HCT116 (cell line): ENCODE measurements around the gene KCNK13. TPM values are rescaled to one million over a fixed set of nuclear protein-coding genes. Genes with fewer than 3 reads are reported as not detected.

Source experiments
- ATAC-seq: fragments of 200-7000 bp; cut with Tn5 transposase; 2 replicates; pipeline ENCODE4 v1.9.1; 2020; ENCODE audit warnings: mild to moderate bottlenecking, moderate library complexity
- BruUV-seq: library from RNA; stranded (reverse); fragments of 400-500 nt; replicated peaks from 2 replicates; lab custom pipeline; 2021; lab: Mats Ljungman, UMichigan
- CTCF ChIA-PET: fragments of 300-600 bp; sonication (Branson Sonifier 250); formaldehyde crosslinking; loops from one replicate; lab custom pipeline; 2021; ENCODE audit warnings: antibody characterized with exemption; lab: Charles Lee
- POLR2A ChIA-PET: fragments of 300-600, 350-600 bp; sonication (Branson Sonifier 250); formaldehyde crosslinking; loops from one replicate; lab custom pipeline; 2021; ENCODE audit warnings: antibody characterized with exemption; lab: Charles Lee
- RAD21 ChIA-PET, 2 experiments: fragments of 300-600 bp; sonication (Branson Sonifier 250); formaldehyde crosslinking; loops; one replicate each; lab custom pipeline; 2023; ENCODE audit warnings: low total read pairs in 2 of 2; ENCODE audit not compliant: uncharacterized antibody in 2 of 2, unreplicated experiment in 2 of 2, low non-redundant PET in 1 of 2; lab: Charles Lee
- DNase-seq: peaks from one replicate; pipeline ENCODE4 v3.0.0-alpha.2; 2010; ENCODE audit warnings: low read depth, low spot score
- H2AFZ ChIP-seq: fragments of 200-600 bp; shearing (Covaris generic), sonication (generic); 2 replicates; pipeline ENCODE4 v1.6.1; 2017; ENCODE audit warnings: low read depth, mixed run types, mixed read lengths, antibody characterized with exemption, low read length; ENCODE audit not compliant: poor library complexity, severe bottlenecking
- H3K27ac ChIP-seq: 2 replicates; pipeline ENCODE4 v1.5.1; 2012; ENCODE audit warnings: low read depth, low read length
- H3K27me3 ChIP-seq: fragments of 200-600 bp; sonication (generic); 2 replicates; pipeline ENCODE4 v1.6.1; 2016; ENCODE audit warnings: mixed run types, low read length, mixed read lengths; ENCODE audit not compliant: insufficient read depth
- H3K36me3 ChIP-seq, 2 experiments: fragments of 200-500 bp in 1 of 2; fragments of 200-600 bp in 1 of 2; sonication (Bioruptor generic) in 1 of 2; sonication (generic) in 1 of 2; 2 replicates each; pipeline versions ENCODE4 v1.5.1 to v1.6.1; 2014 to 2016; ENCODE audit warnings: low read length in 2 of 2, inconsistent platforms in 1 of 2, mixed read lengths in 1 of 2, mixed run types in 1 of 2; ENCODE audit not compliant: insufficient read depth in 2 of 2, control insufficient read depth in 1 of 2
- H3K4me1 ChIP-seq, 2 experiments: fragments of 200-600 bp in 1 of 2; sonication (generic) in 1 of 2; 2 replicates each; pipeline versions ENCODE4 v1.5.1 to v1.6.1; 2012 to 2017; ENCODE audit warnings: low read length in 2 of 2, inconsistent platforms in 1 of 2, mild to moderate bottlenecking in 1 of 2, mixed read lengths in 1 of 2, mixed run types in 1 of 2, moderate library complexity in 1 of 2; ENCODE audit not compliant: insufficient read depth in 2 of 2, control insufficient read depth in 1 of 2
- H3K4me2 ChIP-seq: fragments of 200-600 bp; sonication (generic); 2 replicates; pipeline ENCODE4 v1.6.1; 2017; ENCODE audit warnings: mixed run types, low read length, mixed read lengths
- H3K4me3 ChIP-seq, 2 experiments: fragments of 200-600 bp in 1 of 2; sonication (generic) in 1 of 2; replicated peaks in 1 of 2; 2 replicates each; pipeline ENCODE4 v1.5.1; 2011 to 2016; ENCODE audit warnings: low read length in 2 of 2, control low read depth in 1 of 2, low read depth in 1 of 2, mild to moderate bottlenecking in 1 of 2, mixed read lengths in 1 of 2, mixed run types in 1 of 2
- H3K79me2 ChIP-seq: fragments of 200-600 bp; sonication (generic); 2 replicates; pipeline ENCODE4 v1.6.1; 2017; ENCODE audit warnings: mild to moderate bottlenecking, mixed run types, low read length, moderate library complexity, mixed read lengths; ENCODE audit not compliant: insufficient read depth
- H3K9ac ChIP-seq: fragments of 200-600 bp; sonication (generic); 2 replicates; pipeline ENCODE4 v1.6.1; 2016; ENCODE audit warnings: low read length, mixed read lengths
- H3K9me2 ChIP-seq: fragments of 200-600 bp; sonication (generic), shearing (Covaris generic); 2 replicates; pipeline ENCODE4 v1.6.1; 2017; ENCODE audit warnings: mixed run types, mild to moderate bottlenecking, moderate library complexity; ENCODE audit not compliant: insufficient read depth
- H3K9me3 ChIP-seq, 2 experiments: fragments of 200-500 bp in 1 of 2; fragments of 200-600 bp in 1 of 2; sonication (Bioruptor generic) in 1 of 2; sonication (generic) in 1 of 2; 2 replicates each; pipeline ENCODE4 v1.6.1; 2014 to 2017; ENCODE audit warnings: low read length in 2 of 2, mixed read lengths in 2 of 2, inconsistent platforms in 1 of 2, low read depth in 1 of 2, mild to moderate bottlenecking in 1 of 2, mixed run types in 1 of 2, moderate library complexity in 1 of 2; ENCODE audit not compliant: control insufficient read depth in 1 of 2, insufficient read depth in 1 of 2
- H4K20me1 ChIP-seq: fragments of 200-600 bp; sonication (generic), shearing (Covaris generic); 2 replicates; pipeline ENCODE4 v1.6.1; 2017; ENCODE audit warnings: mixed run types, mild to moderate bottlenecking, moderate library complexity; ENCODE audit not compliant: insufficient read depth
- MAX ChIP-seq: IDR thresholded peaks from 2 replicates; pipeline ENCODE4 v1.6.1; 2012
- POLR2AphosphoS5 ChIP-seq: IDR thresholded peaks from 2 replicates; pipeline ENCODE4 v1.6.1; 2011; ENCODE audit warnings: mild to moderate bottlenecking, low read depth, low read length, moderate library complexity
- REST ChIP-seq: IDR thresholded peaks from 2 replicates; pipeline ENCODE4 v1.6.1; 2012; ENCODE audit warnings: low read depth
- ZFX ChIP-seq: fragments of 450-650 bp; IDR thresholded peaks from 2 replicates; pipeline ENCODE4 v1.6.1; 2017
- ZNF274 ChIP-seq: fragments of 200-500 bp; sonication (Bioruptor generic); IDR thresholded peaks from 2 replicates; pipeline ENCODE4 v1.6.1; 2014; ENCODE audit warnings: mild to moderate bottlenecking, low read depth, low read length, inconsistent platforms
- intact Hi-C: fragments of 100-400 bp; cut with micrococcal nuclease; formaldehyde crosslinking; loops from 2 replicates; pipeline ENCODE4 v1.10.0; 2022
- total RNA-seq: library from RNA; stranded (reverse); gene quantifications from one replicate; pipeline ENCODE4 v1.2.1, GENCODE V29; 2021; ENCODE audit not compliant: unreplicated experiment

The KCNK13 gene
- total RNA-seq, 1 experiment from 2014 or later = 2.2 TPM

DNA sequence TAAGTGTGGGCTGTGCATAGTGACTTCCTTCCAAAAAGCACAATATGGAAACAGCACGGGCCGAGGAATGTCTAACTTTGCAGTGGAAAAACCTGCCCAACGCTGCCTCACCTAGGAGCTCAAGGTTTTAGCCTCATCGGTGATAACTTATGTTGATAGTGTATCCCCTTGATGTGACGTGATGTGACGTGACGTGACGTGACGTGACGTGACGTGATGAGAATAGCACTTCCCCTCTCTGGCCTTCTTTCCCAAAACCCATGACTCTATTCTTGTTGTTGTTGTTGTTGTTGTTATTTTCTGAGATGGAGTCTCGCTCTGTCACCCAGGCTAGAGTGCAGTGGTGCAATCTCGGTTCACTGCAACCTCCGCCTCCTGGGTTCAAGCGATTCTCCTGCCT is 64.5 kb downstream of the KCNK13 start (continued):
- TF ChIP-seq ZFX = no peak
- TF ChIP-seq, all 23 proteins: peak for 0

DNA sequence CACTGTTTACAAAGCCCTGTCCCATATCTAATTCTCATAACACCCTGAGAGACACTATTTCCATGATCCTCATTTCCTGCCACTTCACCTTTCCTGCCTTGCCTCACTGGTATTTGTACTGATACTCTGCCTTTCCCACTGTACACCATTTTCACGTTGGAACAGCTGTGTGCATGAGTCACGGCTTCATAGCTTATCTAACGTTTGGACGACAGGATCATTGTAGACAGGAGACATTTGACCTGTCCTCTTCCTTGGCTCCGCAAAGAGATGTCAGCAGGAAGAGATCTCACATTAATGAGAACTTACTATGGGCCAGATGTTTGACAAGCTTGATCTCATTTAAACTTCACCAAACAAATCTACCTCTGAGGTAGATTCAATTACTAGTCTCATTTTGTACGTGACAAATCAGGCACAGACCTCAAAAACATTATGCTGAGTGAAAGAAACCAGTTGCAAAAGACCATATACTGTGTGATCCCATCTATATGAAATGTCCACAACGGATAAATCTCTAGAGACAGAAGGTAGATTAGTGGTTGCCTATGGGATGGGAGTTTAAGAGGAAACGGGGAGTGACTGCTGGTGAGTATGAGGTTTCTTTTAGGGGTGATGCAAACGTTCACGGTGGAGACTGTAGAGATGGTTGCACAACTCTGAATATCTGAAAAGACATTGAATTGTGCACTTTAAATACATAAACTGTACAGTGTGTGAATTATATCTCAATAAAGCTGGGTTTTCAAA is 71.2 kb downstream of the KCNK13 start:
- no peak for ATAC-seq
- Histone ChIP-seq H3K4me2 (no peak overlapping the region), H3K4me3 (no peak overlapping the region), H4K20me1 (no peaks in the 10 kb centered on the region), H3K9me3 (no peaks in the 10 kb centered on the region), H3K79me2 (no peaks in the 10 kb centered on the region), H3K9me2 (no peaks in the 10 kb centered on the region), H3K9ac (no peak overlapping the region), H3K4me1 (no peaks in the 10 kb centered on the region), H2AFZ (no peak overlapping the region), H3K27me3 (no peaks in the 10 kb centered on the region), H3K27ac (no peak overlapping the region), H3K36me3 (no peaks in the 10 kb centered on the region)
- TF ChIP-seq POLR2AphosphoS5 (no peak), MAX (no peak), ZNF274 (no peak), REST (no peak), ZFX (no peak)
- no peak for DNase-seq
- ChIA-PET POLR2A (no interaction called here), CTCF (no interaction called here), RAD21 (no interaction called here)
- intact Hi-C loops = no loop called here
- BruUV-seq = no TSS peak
